H1 (cell line): Measurements from ENCODE around the gene MTARC2. TPM values are rescaled to one million over a fixed set of nuclear protein-coding genes. Genes with fewer than 3 reads are reported as not detected.

Experiments used
- CTCF ChIA-PET: fragments of 300-600 bp; sonication (Branson Sonifier 250); formaldehyde crosslinking; loops from one replicate; lab custom pipeline; 2021; ENCODE audit not compliant: partially characterized antibody; lab: Charles Lee
- POLR2A ChIA-PET: fragments of 300-600 bp; sonication (Branson Sonifier 250); formaldehyde crosslinking; loops from one replicate; lab custom pipeline; 2021; ENCODE audit warnings: inconsistent platforms; ENCODE audit not compliant: partially characterized antibody; lab: Charles Lee
- DNase-seq, 2 experiments: peaks; one replicate each; pipeline versions ENCODE4 v3.0.0 to v3.0.0-alpha.2; 2010 to 2022; ENCODE audit warnings: low spot score in 2 of 2, low read depth in 1 of 2, mixed read lengths in 1 of 2
- FAIRE-seq: peaks from 2 replicates; lab custom pipeline; 2011; peaks lifted over from hg19 to GRCh38; lab: Jason Lieb, UNC
- H2AFZ ChIP-seq: 2 replicates; pipeline ENCODE4 v1.8.1; 2012; ENCODE audit warnings: low read length, inconsistent platforms
- H2AK5ac ChIP-seq: 2 replicates; pipeline ENCODE4 v1.6.1; 2013; ENCODE audit warnings: low read depth, low read length
- H2BK120ac ChIP-seq: replicated peaks from 2 replicates; pipeline ENCODE3; 2013; ENCODE audit warnings: low read depth, low read length, inconsistent platforms
- H2BK12ac ChIP-seq: 2 replicates; pipeline ENCODE4 v1.6.1; 2013; ENCODE audit warnings: low read depth, low read length
- H2BK15ac ChIP-seq: 2 replicates; pipeline ENCODE4 v1.6.1; 2013; ENCODE audit warnings: low read length
- H2BK20ac ChIP-seq: 2 replicates; pipeline ENCODE4 v1.6.1; 2013; ENCODE audit warnings: low read length
- H2BK5ac ChIP-seq: 2 replicates; pipeline ENCODE4 v1.6.1; 2013; ENCODE audit warnings: low read depth, low read length
- H3K14ac ChIP-seq: 2 replicates; pipeline ENCODE4 v1.6.1; 2013; ENCODE audit warnings: inconsistent platforms; ENCODE audit not compliant: insufficient read length
- H3K18ac ChIP-seq: 2 replicates; pipeline ENCODE4 v1.6.1; 2013; ENCODE audit warnings: low read length; ENCODE audit errors: extremely low read depth
- H3K23ac ChIP-seq: 2 replicates; pipeline ENCODE4 v1.6.1; 2013; ENCODE audit warnings: inconsistent platforms; ENCODE audit not compliant: insufficient read length
- H3K23me2 ChIP-seq: 2 replicates; pipeline ENCODE4 v1.6.1; 2013; ENCODE audit warnings: low read depth, low read length
- H3K27ac ChIP-seq: 2 replicates; pipeline ENCODE4 v1.6.1; 2011; ENCODE audit warnings: low read depth, low read length, inconsistent platforms
- H3K27me3 ChIP-seq, 4 experiments: replicated peaks in 1 of 4; 1 replicate in 1 of 4; 2 replicates in 3 of 4; pipeline versions ENCODE4 v1.6.1 to v1.8.1; 2011 to 2013; ENCODE audit warnings: low read length in 3 of 4, mild to moderate bottlenecking in 3 of 4, inconsistent platforms in 2 of 4, mixed read lengths in 2 of 4, moderate library complexity in 1 of 4; ENCODE audit not compliant: control insufficient read depth in 3 of 4, insufficient read depth in 3 of 4; ENCODE audit errors: extremely low read depth in 1 of 4
- H3K36me3 ChIP-seq, 4 experiments: 2 replicates each; pipeline versions ENCODE4 v1.6.1 to v1.8.1; 2011 to 2013; ENCODE audit warnings: mild to moderate bottlenecking in 4 of 4, low read length in 3 of 4, moderate library complexity in 2 of 4, control low read depth in 1 of 4, inconsistent platforms in 1 of 4; ENCODE audit not compliant: insufficient read depth in 4 of 4, control insufficient read depth in 2 of 4
- H3K4ac ChIP-seq: replicated peaks from 2 replicates; pipeline ENCODE3; 2013; ENCODE audit warnings: low read length, low read depth, mixed read lengths, inconsistent platforms; ENCODE audit not compliant: insufficient read length
- H3K4me1 ChIP-seq, 4 experiments: replicated peaks in 1 of 4; 1 replicate in 1 of 4; 2 replicates in 3 of 4; pipeline versions ENCODE4 v1.6.1 to v1.8.1; 2011 to 2013; ENCODE audit warnings: low read length in 3 of 4, inconsistent platforms in 2 of 4, mixed read lengths in 1 of 4; ENCODE audit not compliant: insufficient read depth in 4 of 4, control insufficient read depth in 3 of 4
- H3K4me2 ChIP-seq, 2 experiments: 2 replicates each; pipeline versions ENCODE4 v1.6.1 to v1.8.1; 2011 to 2013; ENCODE audit warnings: low read depth in 2 of 2, low read length in 2 of 2, control low read depth in 1 of 2, inconsistent platforms in 1 of 2, mild to moderate bottlenecking in 1 of 2; ENCODE audit not compliant: insufficient read depth in 1 of 2
- H3K4me3 ChIP-seq, 4 experiments: fragments of 200-600, 300-600 bp in 1 of 4; sonication (generic), shearing (Covaris generic), sonication (Bioruptor Twin) in 1 of 4; 2 replicates each; pipeline versions ENCODE4 v1.5.1 to v1.8.1; 2011 to 2016; ENCODE audit warnings: low read length in 4 of 4, low read depth in 3 of 4, control low read depth in 2 of 4, inconsistent platforms in 2 of 4, mild to moderate bottlenecking in 2 of 4, mixed read lengths in 1 of 4, moderate library complexity in 1 of 4; ENCODE audit not compliant: insufficient read depth in 2 of 4; ENCODE audit errors: extremely low read depth in 1 of 4
- H3K56ac ChIP-seq: replicated peaks from 2 replicates; pipeline ENCODE3; 2013; ENCODE audit warnings: low read depth, mild to moderate bottlenecking, mixed read lengths, low read length, inconsistent platforms; ENCODE audit not compliant: insufficient read length
- H3K79me1 ChIP-seq: 2 replicates; pipeline ENCODE4 v1.6.1; 2013; ENCODE audit warnings: low read depth, low read length, control low read depth
- H3K79me2 ChIP-seq, 2 experiments: 2 replicates each; pipeline versions ENCODE4 v1.6.1 to v1.8.1; 2012 to 2013; ENCODE audit warnings: low read length in 2 of 2, mild to moderate bottlenecking in 2 of 2, inconsistent platforms in 1 of 2; ENCODE audit not compliant: insufficient read depth in 2 of 2, control insufficient read depth in 1 of 2
- H3K9ac ChIP-seq, 4 experiments: replicated peaks in 1 of 4; 1 replicate in 1 of 4; 2 replicates in 3 of 4; pipeline versions ENCODE4 v1.6.1 to v1.8.1; 2011 to 2013; ENCODE audit warnings: low read depth in 3 of 4, low read length in 3 of 4, control low read depth in 2 of 4, mild to moderate bottlenecking in 2 of 4, moderate library complexity in 2 of 4, inconsistent platforms in 1 of 4; ENCODE audit errors: extremely low read depth in 1 of 4
- H3K9me3 ChIP-seq, 2 experiments: 2 replicates each; pipeline versions ENCODE4 v1.6.1 to v1.8.1; 2012 to 2013; ENCODE audit warnings: mild to moderate bottlenecking in 2 of 2, moderate library complexity in 2 of 2, control low read depth in 1 of 2, inconsistent platforms in 1 of 2, low read depth in 1 of 2, low read length in 1 of 2, mixed read lengths in 1 of 2; ENCODE audit not compliant: insufficient read depth in 2 of 2
- H4K20me1 ChIP-seq, 2 experiments: replicated peaks in 1 of 2; 2 replicates each; pipeline versions ENCODE3 to v1.8.1; 2011 to 2013; ENCODE audit warnings: inconsistent platforms in 2 of 2, low read length in 2 of 2, mild to moderate bottlenecking in 1 of 2; ENCODE audit not compliant: insufficient read depth in 2 of 2, control insufficient read depth in 1 of 2
- H4K5ac ChIP-seq: 2 replicates; pipeline ENCODE4 v1.6.1; 2013; ENCODE audit warnings: low read length, low read depth, mixed read lengths, inconsistent platforms; ENCODE audit not compliant: insufficient read length
- H4K8ac ChIP-seq: 2 replicates; pipeline ENCODE4 v1.8.0; 2013; ENCODE audit warnings: mild to moderate bottlenecking, moderate library complexity, low read length, inconsistent platforms; ENCODE audit not compliant: insufficient read depth; ENCODE audit errors: extremely low read depth
- H4K91ac ChIP-seq: replicated peaks from 2 replicates; pipeline ENCODE3; 2013; ENCODE audit warnings: low read length, mixed read lengths, inconsistent platforms; ENCODE audit not compliant: insufficient read length
- CTBP2 ChIP-seq: IDR thresholded peaks from 2 replicates; pipeline ENCODE4 v1.7.0; 2011; ENCODE audit warnings: borderline replicate concordance, mild to moderate bottlenecking, moderate library complexity, mixed read lengths, low read length; ENCODE audit not compliant: insufficient read depth, insufficient read length
- POLR2A ChIP-seq, 2 experiments: IDR thresholded peaks; 1 replicate in 1 of 2; 2 replicates in 1 of 2; pipeline ENCODE4 v1.6.1; 2011; ENCODE audit warnings: low read depth in 2 of 2, low read length in 2 of 2, mild to moderate bottlenecking in 2 of 2; ENCODE audit errors: control extremely low read depth in 1 of 2
- WGBS, 2 experiments: shearing (Covaris generic) in 1 of 2; methylation state at CpG; one replicate each; pipeline versions ENCODE4 v1.1.6 to v1.1.7; 2013 to 2015; ENCODE audit warnings: low lambda C conversion rate in 2 of 2, mixed read lengths in 2 of 2, inconsistent platforms in 1 of 2, low coverage in 1 of 2, missing lambda C conversion rate in 1 of 2; ENCODE audit not compliant: insufficient replicate concordance in 2 of 2, insufficient coverage in 1 of 2, insufficient read length in 1 of 2; ENCODE audit errors: extremely low coverage in 1 of 2, missing lambda C conversion rate in 1 of 2; 5-methylcytosine and 5-hydroxymethylcytosine counted together
- polyA plus RNA-seq, 7 experiments: library from polyadenylated mRNA; depleted of rRNA in 3 of 7; stranded (reverse) in 5 of 7; unstranded in 2 of 7; fragments of >200 nt in 5 of 7; fragments of 200-250 nt in 2 of 7; gene quantifications; 1 replicate in 5 of 7; 2 replicates in 1 of 7; 4 replicates in 1 of 7; pipeline versions ENCODE4 v1.2.1 to v1.2.3, GENCODE V29; 2011 to 2013; ENCODE audit warnings: missing spikeins in 2 of 7, mixed read lengths in 2 of 7
- total RNA-seq: library from RNA; stranded (reverse); fragmentation: NEBNext Ultra II Directional; extraction: Animal tissue kit (Norgen Biotek cat#: 25700); gene quantifications from 2 replicates; pipeline ENCODE4 v1.2.1, GENCODE V29; 2021

Gene MTARC2
- total and polyA plus RNA-seq, 2 of the 8 experiments (the other 6 are each of a cell fraction or from before 2014, with no cell fraction given), result 7.2 to 7.9 TPM

DNA sequence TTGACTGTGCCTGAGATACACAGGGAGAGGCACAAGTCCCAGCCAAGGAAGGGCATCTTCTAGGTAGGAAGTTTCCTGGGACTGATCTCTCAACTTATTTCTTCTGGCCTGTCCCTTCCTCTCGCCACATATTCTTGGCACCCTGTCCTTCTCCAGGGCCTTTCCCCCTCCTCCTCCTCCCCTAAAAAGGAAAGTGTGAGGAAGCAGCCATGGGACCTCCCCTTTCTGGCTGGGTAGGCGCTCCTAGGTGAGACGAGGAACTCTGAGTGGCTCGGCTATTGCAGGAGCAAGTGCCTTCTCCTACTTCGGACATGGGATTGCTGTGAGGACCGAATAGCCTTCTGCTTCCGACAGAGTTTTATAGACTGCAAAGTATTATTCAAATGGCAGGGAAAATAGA is 15.5 kb upstream of the MTARC2 start:
- H3K27me3 ChIP-seq, result no peaks in the 10 kb centered on the region
- DNase-seq, result no peak
- no peak overlapping the region for H3K27ac ChIP-seq
- peaks cover 0 to 2% (median 0%) of the 10 kb centered on the region in 4 experiments; a peak in 1 of 7 replicates for H3K4me1 ChIP-seq
- no peak overlapping the region for H3K4ac ChIP-seq
- no peak overlapping the region for H2BK120ac ChIP-seq
- no peak overlapping the region for H3K56ac ChIP-seq
- no peak for FAIRE-seq
- H4K91ac ChIP-seq, result no peak overlapping the region
- no peaks in the 10 kb centered on the region for H4K20me1 ChIP-seq
- no peaks in the 10 kb centered on the region for H3K9me3 ChIP-seq
- CTCF ChIA-PET, result interaction anchor here (0.6 to 4.0 kb wide), 24 partner anchors 10 to 525 kb away, joined by 3 to 27 read pairs (median 4); partner anchors contain the start of genes MTARC1 and MTARC2
- H3K14ac ChIP-seq, result no peak overlapping the region
- no peak overlapping the region for H3K23ac ChIP-seq
- no peak overlapping the region for H2AK5ac ChIP-seq
- no peaks in the 10 kb centered on the region for H3K79me2 ChIP-seq
- H3K79me1 ChIP-seq, result no peaks in the 10 kb centered on the region
- no peaks in the 10 kb centered on the region; the same call in 1 of the 2 replicates for H3K23me2 ChIP-seq
- no peak overlapping the region for H2BK5ac ChIP-seq
- no peak overlapping the region for H3K9ac ChIP-seq
- 88% methylated on average over 7 of the region's 7 CpGs; no CpG with 5 or more reads in 1 of the 2 experiments for WGBS, 2 experiments
- H2BK20ac ChIP-seq, result no peak overlapping the region
- H4K8ac ChIP-seq, result no peak overlapping the region
- no peak overlapping the region for H3K4me3 ChIP-seq
- H2BK15ac ChIP-seq, result no peak overlapping the region
- no peak overlapping the region for H4K5ac ChIP-seq
- no peak overlapping the region for H3K4me2 ChIP-seq
- POLR2A ChIA-PET, result interaction anchor here (1.3 to 2.6 kb wide), 2 partner anchors 9 to 15 kb away, joined by 4 to 14 read pairs; partner anchors contain the start of gene MTARC2
- no peak overlapping the region for H3K18ac ChIP-seq
- TF ChIP-seq POLR2A (IDR thresholded peaks at IDR 0.05; ENCODE audit: control extremely low read depth in 1 of 2, low read depth in 2 of 2, low read length in 2 of 2) (no peak), CTBP2 (no peak)
- peak overlapping the region; percentile 80; the same call in 1 of the 2 replicates for H2BK12ac ChIP-seq
- H3K36me3 ChIP-seq, result no peaks in the 10 kb centered on the region
- H2AFZ ChIP-seq, result peak overlapping the region; percentile 49; the same call in 1 of the 2 replicates
